Measurements from ENCODE around the gene SPDYE1.
A peak's percentile ranks its signal among the peaks of the same experiment; 100 is the strongest.

The SPDYE1 gene

GRCh38 chr7:44042221-44042620 lies 44.5 kb downstream of the SPDYE1 start:
- TF ChIP-seq POLR2A (IDR thresholded peaks at IDR 0.05; ENCODE audit: low read length): no peak

GRCh38 chr7:44043902-44044301 lies 46.2 kb downstream of the SPDYE1 start:
- TF ChIP-seq GATA1 (IDR thresholded peaks at IDR 0.05; ENCODE audit: low read depth, low read length) (no peak), POLR2A (IDR thresholded peaks at IDR 0.05; ENCODE audit: low read length) (no peak)
- no peak for DNase-seq

More at GRCh38 chr7:44042221-44042620, 44.5 kb downstream of the SPDYE1 start:
- DNase-seq: no peak

GRCh38 chr7:44044315-44045225 lies 46.9 kb downstream of the SPDYE1 start, which contains the start of gene DBNL:
TSS of gene DBNL (plus strand) at chr7:44044702. CDS start at chr7:44044738, 36 bp downstream.
- DNase-seq: peak; percentile 90 to 92
- TF ChIP-seq GATA1 (IDR thresholded peaks at IDR 0.05; ENCODE audit: low read depth, low read length): no peak
- peak; percentile 93 for TF ChIP-seq POLR2A (IDR thresholded peaks at IDR 0.05; ENCODE audit: low read length)

GRCh38 chr7:44045226-44046014 lies 47.7 kb downstream of the SPDYE1 start:
- DNase-seq: no peak

GRCh38 chr7:44046321-44047061 lies 48.8 kb downstream of the SPDYE1 start:
- DNase-seq: no peak
- TF ChIP-seq POLR2A (IDR thresholded peaks at IDR 0.05; ENCODE audit: low read length) (no peak), GATA1 (IDR thresholded peaks at IDR 0.05; ENCODE audit: low read depth, low read length) (no peak)

More at GRCh38 chr7:44045226-44046014, 47.7 kb downstream of the SPDYE1 start:
- TF ChIP-seq GATA1 (IDR thresholded peaks at IDR 0.05; ENCODE audit: low read depth, low read length): no peak
- no peak for TF ChIP-seq POLR2A (IDR thresholded peaks at IDR 0.05; ENCODE audit: low read length)

GRCh38 chr7:44048031-44048795 lies 50.5 kb downstream of the SPDYE1 start:
- no peak for TF ChIP-seq POLR2A (IDR thresholded peaks at IDR 0.05; ENCODE audit: low read length)
- no peak for TF ChIP-seq GATA1 (IDR thresholded peaks at IDR 0.05; ENCODE audit: low read depth, low read length)
- no peak for DNase-seq

- no peak for TF ChIP-seq POLR2A (IDR thresholded peaks at IDR 0.05; ENCODE audit: low read length)
- DNase-seq: no peak
Measured at GRCh38 chr7:44050121-44050914, 52.6 kb downstream of the SPDYE1 start.

- TF ChIP-seq GATA1 (IDR thresholded peaks at IDR 0.05; ENCODE audit: low read depth, low read length) (no peak), POLR2A (IDR thresholded peaks at IDR 0.05; ENCODE audit: low read length) (no peak)
- no peak for DNase-seq
Measured at GRCh38 chr7:44050915-44051560, 53.3 kb downstream of the SPDYE1 start.

GRCh38 chr7:44051611-44052220 lies 54.0 kb downstream of the SPDYE1 start:
- DNase-seq: no peak

GRCh38 chr7:44052771-44053365 lies 55.2 kb downstream of the SPDYE1 start:
- no peak for DNase-seq
- TF ChIP-seq POLR2A (IDR thresholded peaks at IDR 0.05; ENCODE audit: low read length): no peak
- TF ChIP-seq GATA1 (IDR thresholded peaks at IDR 0.05; ENCODE audit: low read depth, low read length): no peak

More at GRCh38 chr7:44051611-44052220, 54.0 kb downstream of the SPDYE1 start:
- no peak for TF ChIP-seq GATA1 (IDR thresholded peaks at IDR 0.05; ENCODE audit: low read depth, low read length)
- no peak for TF ChIP-seq POLR2A (IDR thresholded peaks at IDR 0.05; ENCODE audit: low read length)

- DNase-seq: no peak
Measured at GRCh38 chr7:44056681-44057080, 59.0 kb downstream of the SPDYE1 start.

More at GRCh38 chr7:44056681-44057080, 59.0 kb downstream of the SPDYE1 start:
- TF ChIP-seq POLR2A (IDR thresholded peaks at IDR 0.05; ENCODE audit: low read length): no peak
- TF ChIP-seq GATA1 (IDR thresholded peaks at IDR 0.05; ENCODE audit: low read depth, low read length): no peak
